HCT116 (cell line): ENCODE measurements around the gene CABLES1. TPM values are rescaled to one million over a fixed set of nuclear protein-coding genes. Genes with fewer than 3 reads are reported as not detected.

ENCODE experiments used
- ATAC-seq: fragments of 200-7000 bp; cut with Tn5 transposase; 2 replicates; pipeline ENCODE4 v1.9.1; 2020; ENCODE audit warnings: mild to moderate bottlenecking, moderate library complexity
- BruUV-seq: library from RNA; stranded (reverse); fragments of 400-500 nt; replicated peaks from 2 replicates; lab custom pipeline; 2021; lab: Mats Ljungman, UMichigan
- CTCF ChIA-PET: fragments of 300-600 bp; sonication (Branson Sonifier 250); formaldehyde crosslinking; loops from one replicate; lab custom pipeline; 2021; ENCODE audit warnings: antibody characterized with exemption; lab: Charles Lee
- POLR2A ChIA-PET: fragments of 300-600, 350-600 bp; sonication (Branson Sonifier 250); formaldehyde crosslinking; loops from one replicate; lab custom pipeline; 2021; ENCODE audit warnings: antibody characterized with exemption; lab: Charles Lee
- RAD21 ChIA-PET, 2 experiments: fragments of 300-600 bp; sonication (Branson Sonifier 250); formaldehyde crosslinking; loops; one replicate each; lab custom pipeline; 2023; ENCODE audit warnings: low total read pairs in 2 of 2; ENCODE audit not compliant: uncharacterized antibody in 2 of 2, unreplicated experiment in 2 of 2, low non-redundant PET in 1 of 2; lab: Charles Lee
- DNase-seq: peaks from one replicate; pipeline ENCODE4 v3.0.0-alpha.2; 2010; ENCODE audit warnings: low read depth, low spot score
- H2AFZ ChIP-seq: fragments of 200-600 bp; shearing (Covaris generic), sonication (generic); 2 replicates; pipeline ENCODE4 v1.6.1; 2017; ENCODE audit warnings: low read depth, mixed run types, mixed read lengths, antibody characterized with exemption, low read length; ENCODE audit not compliant: poor library complexity, severe bottlenecking
- H3K27ac ChIP-seq: 2 replicates; pipeline ENCODE4 v1.5.1; 2012; ENCODE audit warnings: low read depth, low read length
- H3K27me3 ChIP-seq: fragments of 200-600 bp; sonication (generic); 2 replicates; pipeline ENCODE4 v1.6.1; 2016; ENCODE audit warnings: mixed run types, low read length, mixed read lengths; ENCODE audit not compliant: insufficient read depth
- H3K36me3 ChIP-seq, 2 experiments: fragments of 200-500 bp in 1 of 2; fragments of 200-600 bp in 1 of 2; sonication (Bioruptor generic) in 1 of 2; sonication (generic) in 1 of 2; 2 replicates each; pipeline versions ENCODE4 v1.5.1 to v1.6.1; 2014 to 2016; ENCODE audit warnings: low read length in 2 of 2, inconsistent platforms in 1 of 2, mixed read lengths in 1 of 2, mixed run types in 1 of 2; ENCODE audit not compliant: insufficient read depth in 2 of 2, control insufficient read depth in 1 of 2
- H3K4me1 ChIP-seq, 2 experiments: fragments of 200-600 bp in 1 of 2; sonication (generic) in 1 of 2; 2 replicates each; pipeline versions ENCODE4 v1.5.1 to v1.6.1; 2012 to 2017; ENCODE audit warnings: low read length in 2 of 2, inconsistent platforms in 1 of 2, mild to moderate bottlenecking in 1 of 2, mixed read lengths in 1 of 2, mixed run types in 1 of 2, moderate library complexity in 1 of 2; ENCODE audit not compliant: insufficient read depth in 2 of 2, control insufficient read depth in 1 of 2
- H3K4me2 ChIP-seq: fragments of 200-600 bp; sonication (generic); 2 replicates; pipeline ENCODE4 v1.6.1; 2017; ENCODE audit warnings: mixed run types, low read length, mixed read lengths
- H3K4me3 ChIP-seq, 2 experiments: fragments of 200-600 bp in 1 of 2; sonication (generic) in 1 of 2; replicated peaks in 1 of 2; 2 replicates each; pipeline ENCODE4 v1.5.1; 2011 to 2016; ENCODE audit warnings: low read length in 2 of 2, control low read depth in 1 of 2, low read depth in 1 of 2, mild to moderate bottlenecking in 1 of 2, mixed read lengths in 1 of 2, mixed run types in 1 of 2
- H3K79me2 ChIP-seq: fragments of 200-600 bp; sonication (generic); 2 replicates; pipeline ENCODE4 v1.6.1; 2017; ENCODE audit warnings: mild to moderate bottlenecking, mixed run types, low read length, moderate library complexity, mixed read lengths; ENCODE audit not compliant: insufficient read depth
- H3K9ac ChIP-seq: fragments of 200-600 bp; sonication (generic); 2 replicates; pipeline ENCODE4 v1.6.1; 2016; ENCODE audit warnings: low read length, mixed read lengths
- H3K9me2 ChIP-seq: fragments of 200-600 bp; sonication (generic), shearing (Covaris generic); 2 replicates; pipeline ENCODE4 v1.6.1; 2017; ENCODE audit warnings: mixed run types, mild to moderate bottlenecking, moderate library complexity; ENCODE audit not compliant: insufficient read depth
- H3K9me3 ChIP-seq, 2 experiments: fragments of 200-500 bp in 1 of 2; fragments of 200-600 bp in 1 of 2; sonication (Bioruptor generic) in 1 of 2; sonication (generic) in 1 of 2; 2 replicates each; pipeline ENCODE4 v1.6.1; 2014 to 2017; ENCODE audit warnings: low read length in 2 of 2, mixed read lengths in 2 of 2, inconsistent platforms in 1 of 2, low read depth in 1 of 2, mild to moderate bottlenecking in 1 of 2, mixed run types in 1 of 2, moderate library complexity in 1 of 2; ENCODE audit not compliant: control insufficient read depth in 1 of 2, insufficient read depth in 1 of 2
- H4K20me1 ChIP-seq: fragments of 200-600 bp; sonication (generic), shearing (Covaris generic); 2 replicates; pipeline ENCODE4 v1.6.1; 2017; ENCODE audit warnings: mixed run types, mild to moderate bottlenecking, moderate library complexity; ENCODE audit not compliant: insufficient read depth
- CBX3 ChIP-seq: IDR thresholded peaks from 2 replicates; pipeline ENCODE4 v1.6.1; 2012; ENCODE audit warnings: low read depth
- EGR1 ChIP-seq: IDR thresholded peaks from 2 replicates; pipeline ENCODE4 v1.6.1; 2012; ENCODE audit warnings: low read depth
- EZH2 ChIP-seq: fragments of 200-600 bp; sonication (generic); IDR thresholded peaks from 2 replicates; pipeline ENCODE4 v1.6.1; 2017; ENCODE audit warnings: antibody characterized with exemption, mixed run types
- FOSL1 ChIP-seq: IDR thresholded peaks from 2 replicates; pipeline ENCODE4 v1.6.1; 2012; ENCODE audit warnings: low read depth
- JUND ChIP-seq: IDR thresholded peaks from 2 replicates; pipeline ENCODE4 v1.6.1; 2012
- RAD21 ChIP-seq: IDR thresholded peaks from 2 replicates; pipeline ENCODE4 v1.6.1; 2012; ENCODE audit warnings: low read depth, mild to moderate bottlenecking
- SP1 ChIP-seq: IDR thresholded peaks from 2 replicates; pipeline ENCODE4 v1.6.1; 2012; ENCODE audit warnings: low read depth
- YY1 ChIP-seq: IDR thresholded peaks from 2 replicates; pipeline ENCODE4 v1.6.1; 2011; ENCODE audit warnings: low read length, low read depth, moderate library complexity, mild to moderate bottlenecking; ENCODE audit not compliant: insufficient replicate concordance; ENCODE audit errors: extremely low read depth
- intact Hi-C: fragments of 100-400 bp; cut with micrococcal nuclease; formaldehyde crosslinking; loops from 2 replicates; pipeline ENCODE4 v1.10.0; 2022
- total RNA-seq: library from RNA; stranded (reverse); gene quantifications from one replicate; pipeline ENCODE4 v1.2.1, GENCODE V29; 2021; ENCODE audit not compliant: unreplicated experiment
- TF ChIP-seq, protein P1 (sequence below): IDR thresholded peaks from 2 replicates; pipeline ENCODE4 v1.6.1; 2012

The CABLES1 gene
- total RNA-seq, 1 experiment from 2014 or later = 7.7 TPM

DNA sequence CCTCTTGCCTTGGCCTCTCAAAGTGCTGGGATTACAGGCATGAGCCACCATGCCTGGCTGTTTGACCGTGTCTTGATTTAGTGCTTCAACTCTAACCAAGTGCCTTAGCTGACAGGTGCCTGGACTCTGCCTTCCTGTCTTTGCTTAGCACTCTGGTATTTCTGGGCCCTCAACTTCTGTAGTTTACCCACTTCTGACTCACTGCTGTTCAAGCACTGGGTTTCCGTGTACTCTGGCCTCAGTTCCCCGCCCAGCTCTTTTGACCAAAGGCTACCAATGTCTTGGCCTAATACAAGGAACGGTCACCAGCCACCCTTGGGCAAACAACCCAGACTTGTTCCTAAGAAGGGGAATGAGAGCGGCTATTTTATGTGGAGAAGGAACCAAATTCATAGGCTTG, 35.7 kb upstream of the CABLES1 start:
- H3K9me2 ChIP-seq = no peaks in the 10 kb centered on the region
- no peak overlapping the region for H3K9ac ChIP-seq
- peaks cover 10 to 31% of the 10 kb centered on the region in 2 experiments; a peak in 3 of 4 replicates for H3K4me1 ChIP-seq
- intact Hi-C loops = loop anchor here (5.0 kb wide), 1 partner anchor 57 kb away; no protein-coding TSS in a partner anchor
- DNase-seq (peak; percentile 18), ATAC-seq (peak; percentile 48)
- no peaks in the 10 kb centered on the region for H3K36me3 ChIP-seq
- H3K27ac ChIP-seq = no peak overlapping the region
- POLR2A ChIA-PET = no interaction called here
- RAD21 ChIA-PET = no interaction called here
- H3K27me3 ChIP-seq = no peaks in the 10 kb centered on the region
- TF ChIP-seq FOSL1 (peak; percentile 37; the same call in 1 of the 2 replicates), JUND (peak; percentile 37; the same call in 1 of the 2 replicates), EZH2 (no peak), YY1 (no peak), RAD21 (0 out of 2 replicates have a peak, but pooled peaks have one; percentile 3), SP1 (peak; percentile 52; the same call in 1 of the 2 replicates), CBX3 (peak; percentile 76; the same call in 1 of the 2 replicates)
- no peak overlapping the region for H3K4me3 ChIP-seq
- H2AFZ ChIP-seq = peak overlapping the region; percentile 70
- H3K9me3 ChIP-seq = no peaks in the 10 kb centered on the region
- H3K4me2 ChIP-seq = peak overlapping the region; percentile 36
- no TSS peak for BruUV-seq
- no peaks in the 10 kb centered on the region for H4K20me1 ChIP-seq
- CTCF ChIA-PET = no interaction called here
- H3K79me2 ChIP-seq = no peaks in the 10 kb centered on the region

DNA sequence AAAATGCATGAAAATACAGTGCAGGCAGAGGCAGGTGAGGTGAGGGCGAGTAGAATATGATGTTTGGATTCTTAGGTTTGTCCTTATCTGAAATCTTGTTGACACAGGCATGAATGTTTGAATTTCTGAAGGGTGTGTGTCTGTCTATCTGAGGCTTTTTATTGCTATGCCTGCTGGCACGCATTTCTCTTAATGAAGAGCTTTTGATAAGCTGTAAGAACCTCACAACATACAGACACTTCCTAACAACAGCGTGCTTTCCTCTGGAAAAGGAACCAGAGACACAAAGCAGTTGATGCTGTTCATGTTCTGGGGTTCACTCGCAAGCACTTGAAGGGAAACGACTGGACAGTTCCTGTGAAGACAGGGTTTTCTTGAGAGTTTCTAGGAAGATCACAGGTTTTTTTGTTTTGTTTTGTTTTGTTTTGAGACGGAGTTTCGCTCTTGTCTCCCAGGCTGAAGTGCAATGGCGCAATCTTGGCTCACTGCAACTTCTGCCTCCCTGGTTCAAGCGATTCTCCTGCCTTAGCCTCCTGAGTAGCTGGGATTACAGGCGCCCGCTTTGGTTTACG, 33.3 kb upstream of the CABLES1 start:
- Histone ChIP-seq H3K9ac (no peak overlapping the region), H2AFZ (no peak overlapping the region), H3K4me3 (no peak overlapping the region), H3K9me2 (no peaks in the 10 kb centered on the region)
- CTCF ChIA-PET = no interaction called here
- TF ChIP-seq, protein P1, sequence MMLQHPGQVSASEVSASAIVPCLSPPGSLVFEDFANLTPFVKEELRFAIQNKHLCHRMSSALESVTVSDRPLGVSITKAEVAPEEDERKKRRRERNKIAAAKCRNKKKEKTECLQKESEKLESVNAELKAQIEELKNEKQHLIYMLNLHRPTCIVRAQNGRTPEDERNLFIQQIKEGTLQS = no peak
- no peak for TF ChIP-seq EGR1
- TF ChIP-seq FOSL1 = no peak
- TF ChIP-seq, all 23 proteins: peak for 0
- no peaks in the 10 kb centered on the region for H3K79me2 ChIP-seq
- no peaks in the 10 kb centered on the region for H3K36me3 ChIP-seq
- H3K4me2 ChIP-seq = no peak overlapping the region
- H3K27ac ChIP-seq = no peak overlapping the region
- RAD21 ChIA-PET = no interaction called here
- H4K20me1 ChIP-seq = no peaks in the 10 kb centered on the region
- intact Hi-C loops = no loop called here
- H3K9me3 ChIP-seq = no peaks in the 10 kb centered on the region
- DNase-seq = no peak
- no peaks in the 10 kb centered on the region for H3K27me3 ChIP-seq
- POLR2A ChIA-PET = no interaction called here
- ATAC-seq = no peak
- BruUV-seq = no TSS peak
- H3K4me1 ChIP-seq = peaks cover 31 to 46% of the 10 kb centered on the region in 2 experiments
